ENCODE results near the gene LARP4.
"Not testable (repeated sequence)": the region's sequence is repeated elsewhere in the genome, so short reads cannot be mapped to it uniquely, and the experiment has no call there.

The LARP4 gene

DNA sequence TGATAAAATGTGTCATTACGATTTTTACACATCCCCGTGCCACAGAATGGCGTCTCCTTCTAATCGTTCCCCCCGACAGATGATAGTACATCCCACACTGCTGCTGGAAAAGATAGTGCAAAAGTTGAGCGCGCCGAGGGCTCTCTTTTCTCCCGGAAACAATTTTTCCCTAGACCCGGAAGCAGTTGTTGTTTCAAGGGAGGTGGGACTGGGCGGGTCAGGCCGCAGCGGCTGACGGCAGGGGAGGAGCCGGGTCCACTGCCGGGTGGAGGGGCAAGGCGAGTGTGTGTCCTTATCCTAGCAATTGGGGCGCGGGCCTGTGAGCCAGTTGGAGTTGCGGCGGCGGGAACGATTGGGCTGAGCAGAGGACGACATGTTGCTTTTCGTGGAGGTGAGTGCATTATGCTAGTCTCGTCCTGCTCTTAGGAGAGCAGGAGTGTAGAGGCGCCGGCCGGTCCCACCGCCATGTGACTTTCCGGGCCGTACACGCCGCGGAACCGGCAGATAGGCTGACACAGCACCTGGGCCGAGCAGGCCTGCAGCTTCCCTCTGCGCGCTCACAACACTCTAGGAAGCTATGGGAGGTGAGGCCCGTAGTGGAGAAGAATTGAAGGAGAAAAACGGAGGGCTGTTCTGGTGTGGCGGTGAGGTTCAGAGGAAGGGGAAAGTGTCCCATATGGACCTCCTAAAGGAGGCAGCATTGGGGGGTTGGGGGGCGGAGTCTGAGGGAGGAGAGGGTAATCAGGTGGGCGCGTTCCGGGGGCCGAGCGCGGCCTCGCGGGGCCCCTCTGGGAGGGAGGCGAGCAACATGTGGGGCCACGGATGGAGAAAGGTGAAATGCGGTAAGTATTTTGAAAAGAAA lies at the start of gene LARP4:
LARP4 (plus strand) TSS at position 248 of the 862 bp plus-strand sequence; CDS start at position 374, 126 bp downstream.
- DNase-seq = peak; percentile 98 to 99

DNA sequence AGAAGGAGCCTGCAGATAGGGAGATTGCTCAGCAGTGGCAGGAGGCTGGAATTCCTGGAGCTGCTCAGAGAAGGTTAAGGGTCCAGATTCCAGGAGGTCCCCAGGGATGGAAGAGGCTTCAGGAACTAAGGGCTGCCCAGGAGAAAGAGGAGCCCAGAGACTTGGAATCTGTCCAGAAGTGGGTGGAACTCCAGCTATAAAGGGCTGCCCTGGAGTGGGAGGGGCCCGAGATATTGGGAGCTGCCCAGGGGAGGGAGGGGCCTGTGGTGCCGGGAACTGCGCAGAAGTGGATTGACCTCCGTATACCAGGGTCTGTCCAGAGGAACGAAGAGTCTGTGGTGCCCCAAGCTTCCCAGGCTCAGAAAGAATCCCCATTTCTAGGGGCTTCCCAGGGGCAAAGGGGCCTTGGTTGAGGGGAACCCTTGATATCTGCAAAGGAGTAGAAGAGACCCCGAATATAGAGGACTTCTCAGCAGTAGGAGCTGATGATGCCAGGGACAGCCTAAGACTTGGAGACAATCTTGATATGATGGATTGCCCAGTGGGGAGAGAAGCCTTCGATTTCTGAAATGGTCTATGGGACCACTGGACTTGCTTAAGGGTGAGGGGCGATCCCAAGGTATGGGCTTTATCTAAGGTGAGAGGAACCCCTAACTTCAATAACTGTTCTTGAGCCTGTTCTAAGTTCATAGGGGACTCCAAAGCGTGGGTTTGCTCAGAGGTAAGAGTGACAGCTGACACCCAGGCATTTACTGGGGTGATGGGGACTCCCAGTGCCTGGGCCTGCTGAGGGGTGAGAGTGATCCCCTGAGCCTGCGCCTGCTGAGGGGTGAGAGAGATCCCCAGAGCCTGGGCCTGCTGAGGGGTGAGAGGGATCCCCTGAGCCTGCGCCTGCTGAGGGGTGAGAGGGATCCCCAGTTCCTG lies 49.3 kb upstream of the LARP4 start:
- no peak for DNase-seq

DNA sequence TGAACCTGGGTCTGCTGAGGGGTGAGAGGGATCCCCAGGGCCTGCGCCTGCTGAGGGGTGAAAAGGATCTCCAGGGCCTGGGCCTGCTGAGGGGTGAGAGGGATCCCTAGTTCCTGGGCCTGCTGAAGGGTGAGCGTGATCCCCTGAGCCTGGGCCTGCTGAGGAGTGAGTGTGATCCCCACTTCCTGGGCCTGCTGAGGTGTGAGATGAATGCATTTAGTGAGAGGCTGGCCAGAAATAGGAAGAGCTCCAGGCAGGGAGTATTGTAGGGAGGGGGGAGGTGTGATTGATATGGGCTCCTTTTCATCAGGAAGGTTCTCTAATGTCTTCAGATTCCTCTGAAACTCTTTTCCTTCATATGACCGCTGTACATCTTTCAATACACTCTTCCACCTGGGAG lies 47.3 kb upstream of the LARP4 start:
- no peak for DNase-seq

DNA sequence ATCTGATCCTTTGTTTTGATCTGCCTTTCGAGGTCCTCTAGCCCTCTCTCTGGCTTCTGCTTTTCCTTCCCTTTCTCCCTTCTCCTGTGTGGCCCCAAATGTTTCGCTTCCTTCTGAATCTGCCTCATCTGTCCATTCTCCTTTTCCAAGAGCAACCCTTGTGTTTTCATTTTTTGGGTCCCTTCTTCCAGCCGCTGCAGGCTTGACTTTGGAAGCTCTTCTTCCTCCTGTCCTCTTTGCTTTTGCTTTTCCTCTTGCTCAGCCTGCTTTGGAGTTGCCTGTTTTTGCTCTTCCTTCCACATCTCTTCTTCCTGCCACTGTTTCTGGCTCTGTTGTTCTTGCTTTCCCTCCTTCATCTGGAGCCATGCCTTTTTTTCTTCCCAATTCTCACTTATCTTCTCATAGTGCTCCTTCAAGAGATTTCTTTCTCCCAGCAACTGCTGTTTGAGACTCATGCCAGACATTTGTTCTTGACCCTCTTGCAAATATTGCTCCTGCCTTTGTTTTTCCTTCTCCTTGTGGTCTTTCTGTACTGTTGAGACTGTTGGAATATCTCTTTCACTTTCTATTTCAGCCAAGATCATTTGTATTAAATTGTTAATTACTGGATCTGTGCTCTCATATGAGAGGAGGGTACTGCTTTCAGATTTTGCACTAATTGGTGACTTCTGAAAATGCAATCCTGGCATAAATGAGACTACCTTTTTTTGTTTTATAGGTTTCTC lies 46.7 kb upstream of the LARP4 start:
- DNase-seq = no peak

DNA sequence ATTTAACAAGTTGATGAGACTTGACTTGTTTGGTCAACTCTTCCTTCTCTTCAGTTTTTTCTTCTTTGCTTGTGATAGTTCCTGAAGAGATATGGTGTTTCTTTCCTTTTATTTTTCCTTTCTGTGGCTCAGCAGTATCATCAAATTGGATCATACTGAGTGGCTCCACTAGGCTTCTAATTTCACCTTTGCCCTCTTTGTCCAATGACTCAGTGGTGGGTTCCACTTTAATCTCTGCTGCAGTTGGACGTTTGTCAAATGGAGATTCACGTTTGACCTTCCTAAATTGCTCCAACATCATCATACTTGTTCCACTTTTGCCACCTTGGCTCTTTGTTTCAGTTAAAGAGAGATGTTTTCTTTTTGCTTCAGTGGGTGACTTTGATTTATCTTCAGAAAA lies 45.8 kb upstream of the LARP4 start:
- no peak for DNase-seq

DNA sequence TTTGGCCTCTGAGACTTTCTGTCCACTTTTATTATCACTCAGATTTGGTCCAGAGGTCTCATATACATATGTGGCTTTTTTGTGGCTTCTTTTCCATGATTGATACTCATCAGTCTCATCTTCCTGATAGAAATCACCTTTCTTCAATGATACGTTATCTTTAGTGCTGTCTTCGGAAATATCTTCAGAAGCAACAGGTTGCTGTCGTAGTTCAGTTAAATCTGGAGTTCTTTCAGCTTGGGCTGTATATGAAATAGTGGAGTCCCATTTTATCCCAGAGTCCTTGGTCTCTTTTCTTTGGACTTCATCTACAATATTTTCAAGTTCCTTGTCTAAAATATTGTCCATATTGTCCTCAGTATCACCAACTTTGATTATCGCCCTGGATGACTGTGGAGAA lies 45.3 kb upstream of the LARP4 start:
- no peak for DNase-seq

DNA sequence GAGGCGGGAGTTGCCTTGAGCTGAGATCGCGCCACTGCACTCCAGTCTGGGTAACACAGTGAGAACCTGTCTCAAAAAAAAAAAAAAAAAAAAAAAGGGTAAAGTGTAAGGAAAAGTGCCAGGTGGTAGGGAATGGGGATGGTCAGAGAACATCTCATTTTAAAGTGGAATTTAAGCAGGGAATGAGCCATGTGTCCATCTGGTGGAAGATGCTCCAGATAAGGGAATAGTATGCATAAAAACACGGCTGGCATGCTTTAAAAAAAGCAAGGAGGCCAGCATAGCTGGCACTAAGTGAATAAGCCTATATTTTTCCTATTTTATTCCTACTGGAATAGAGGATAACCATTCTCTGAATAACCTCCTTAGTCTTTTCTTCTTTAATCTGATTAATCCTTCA lies 38.0 kb upstream of the LARP4 start:
- no peak for DNase-seq

DNA sequence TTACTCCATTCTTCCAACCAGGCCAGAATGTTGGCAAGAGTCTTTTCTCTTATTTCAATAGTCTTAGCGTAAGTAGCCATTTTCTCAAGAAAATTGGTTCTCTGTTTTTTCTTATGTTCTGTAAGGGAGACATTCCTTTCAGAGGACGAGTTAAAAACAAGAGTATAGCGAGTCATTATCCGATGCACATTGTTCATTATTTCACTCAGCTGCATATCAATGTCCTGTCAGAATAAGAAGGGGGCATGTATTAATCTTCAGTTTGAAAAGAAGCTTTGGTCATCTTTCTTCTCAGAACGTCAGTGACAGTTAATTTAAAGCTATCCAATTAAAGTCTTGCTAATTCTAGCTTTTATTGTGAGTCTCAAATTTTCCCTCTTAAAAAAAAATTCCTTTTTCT lies 37.5 kb upstream of the LARP4 start:
- no peak for DNase-seq

DNA sequence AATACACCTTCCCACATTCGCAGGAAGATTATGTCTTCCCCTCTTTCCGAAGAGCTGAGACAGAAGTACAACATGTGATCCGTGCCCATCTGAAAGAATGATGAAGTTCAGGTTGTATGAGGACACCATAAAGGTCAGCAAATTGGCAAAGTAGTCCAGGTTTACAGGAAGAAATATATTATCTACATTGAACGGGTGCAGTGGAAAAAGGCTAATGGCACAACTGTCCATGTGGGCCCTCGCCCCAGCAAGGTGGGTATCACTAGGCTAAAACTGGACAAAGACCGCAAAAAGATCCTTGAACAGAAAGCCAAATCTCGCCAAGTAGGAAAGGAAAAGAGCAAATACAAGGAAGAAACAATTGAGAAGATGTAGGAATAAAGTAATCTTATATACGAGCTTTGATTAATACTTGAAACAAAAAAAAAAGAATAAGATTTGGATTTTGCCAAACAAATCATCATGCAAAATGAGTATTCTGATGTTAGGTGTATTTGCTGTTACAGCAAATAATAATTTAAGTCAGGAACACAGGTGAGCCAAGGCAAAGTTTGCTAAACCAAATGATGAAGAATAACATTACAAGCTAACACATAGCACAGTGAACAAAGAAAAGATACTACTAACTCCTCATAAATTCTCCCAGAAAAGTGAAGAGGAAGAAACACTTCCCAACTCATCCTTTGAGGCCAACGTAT lies 34.8 kb upstream of the LARP4 start:
- no peak for DNase-seq

DNA sequence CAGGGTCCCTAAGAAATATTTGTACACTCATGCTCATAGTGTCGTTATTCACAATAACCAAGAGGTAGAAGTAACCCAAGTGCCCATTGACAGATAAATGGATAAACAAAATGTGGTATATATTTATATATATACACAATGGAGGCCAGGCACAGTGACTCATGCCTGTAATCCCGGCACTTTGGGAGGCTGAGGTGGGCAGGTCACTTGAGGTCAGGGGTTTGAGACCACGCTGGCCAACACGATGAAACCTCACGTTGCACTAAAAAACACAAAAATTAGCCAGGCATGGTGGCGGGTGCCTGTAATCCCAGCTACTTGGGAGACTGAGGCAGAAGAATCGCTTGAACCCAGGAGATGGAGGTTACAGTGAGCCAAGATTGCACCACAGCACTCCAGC lies 30.0 kb upstream of the LARP4 start:
- not testable (repeated sequence) for DNase-seq

DNA sequence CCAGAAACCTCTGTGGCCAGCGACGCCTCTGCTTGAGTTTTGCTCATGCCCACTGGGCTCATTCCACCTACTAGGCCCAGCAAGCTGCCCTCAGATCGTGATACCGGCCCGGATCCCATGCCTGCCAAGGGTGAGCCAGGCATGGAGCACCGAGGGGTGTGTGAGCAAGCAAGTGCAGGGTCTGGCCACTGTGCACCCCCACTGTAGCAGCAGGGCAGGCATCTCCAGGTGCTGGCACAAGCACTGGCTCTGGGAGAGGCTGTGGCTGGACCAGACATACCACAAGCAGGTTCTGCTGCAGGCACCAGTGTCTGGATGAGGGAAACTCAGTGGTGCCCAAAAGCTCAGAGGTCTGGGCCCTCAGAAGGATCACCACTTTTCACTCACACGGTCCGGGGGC lies 24.9 kb upstream of the LARP4 start:
- DNase-seq = no peak

DNA sequence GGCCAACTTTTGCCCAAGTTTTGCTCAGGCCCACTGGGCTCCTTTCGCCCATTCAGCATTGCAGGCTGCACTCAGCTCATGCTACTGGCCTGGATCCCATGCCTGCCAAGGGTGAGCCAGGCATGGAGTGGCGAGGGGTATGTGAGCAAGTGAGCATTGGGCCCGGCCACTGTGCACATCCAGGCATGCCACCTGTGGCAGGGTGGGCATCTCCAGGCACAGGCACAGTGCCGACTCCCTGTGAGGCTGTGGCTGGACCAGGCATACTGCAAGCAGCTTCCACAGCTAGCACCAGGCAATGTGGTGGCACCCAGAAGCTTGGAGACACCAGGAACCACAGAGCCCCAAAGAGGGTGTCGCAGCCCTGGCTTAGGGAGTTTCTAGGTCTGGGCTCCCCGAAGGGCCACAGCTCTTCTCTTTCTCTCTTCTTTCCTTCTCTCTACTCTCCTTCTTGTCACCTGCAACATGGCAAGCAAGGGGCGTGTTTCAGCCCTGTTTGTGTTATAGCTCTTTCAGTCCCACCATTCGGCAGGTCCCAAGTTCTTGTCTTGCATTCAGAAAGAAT lies 19.8 kb upstream of the LARP4 start:
- DNase-seq = no peak

DNA sequence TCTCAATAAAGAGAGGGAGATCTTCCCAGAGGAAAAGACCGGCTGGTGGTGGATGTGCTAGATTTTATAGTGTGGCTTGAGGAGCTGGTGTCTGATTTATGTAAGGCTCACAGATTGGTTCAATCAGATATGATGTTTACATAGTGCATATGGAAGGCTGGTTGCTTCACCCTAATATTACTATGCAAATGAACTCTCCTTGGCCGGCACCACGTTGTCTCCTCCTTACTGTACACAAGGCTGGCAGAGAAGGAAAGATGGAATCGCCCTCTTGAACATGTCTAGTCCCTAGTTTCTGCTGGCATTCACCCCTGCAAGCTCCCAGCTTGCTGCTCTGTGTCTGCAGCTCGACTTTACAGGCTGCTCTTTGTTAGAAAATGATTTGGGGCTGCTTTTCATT lies 13.2 kb upstream of the LARP4 start:
- no peak for DNase-seq

DNA sequence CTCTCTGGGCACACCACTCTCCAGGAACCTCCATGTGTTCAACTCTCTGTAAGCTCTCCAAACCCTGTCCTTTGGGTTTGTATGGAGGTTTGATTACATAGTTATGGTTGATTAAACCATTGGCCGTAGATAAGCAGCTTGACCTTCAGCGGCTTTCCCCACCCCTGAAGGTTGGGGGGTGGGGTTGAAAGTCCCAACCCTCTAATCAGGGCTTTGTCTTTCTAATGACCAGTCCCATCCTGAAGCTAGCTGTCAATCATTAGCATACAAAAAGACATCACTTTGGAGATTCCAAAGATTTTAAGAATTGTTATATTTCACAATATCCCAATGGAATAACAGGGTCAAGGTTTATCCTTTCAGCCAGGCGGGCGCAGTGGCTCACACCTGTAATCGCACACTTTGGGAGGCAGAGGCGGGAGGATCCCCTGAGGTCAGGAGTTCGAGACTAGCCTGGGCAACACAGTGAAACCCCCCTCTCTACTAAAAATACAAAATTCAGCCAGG lies 12.7 kb upstream of the LARP4 start:
- DNase-seq = no peak

DNA sequence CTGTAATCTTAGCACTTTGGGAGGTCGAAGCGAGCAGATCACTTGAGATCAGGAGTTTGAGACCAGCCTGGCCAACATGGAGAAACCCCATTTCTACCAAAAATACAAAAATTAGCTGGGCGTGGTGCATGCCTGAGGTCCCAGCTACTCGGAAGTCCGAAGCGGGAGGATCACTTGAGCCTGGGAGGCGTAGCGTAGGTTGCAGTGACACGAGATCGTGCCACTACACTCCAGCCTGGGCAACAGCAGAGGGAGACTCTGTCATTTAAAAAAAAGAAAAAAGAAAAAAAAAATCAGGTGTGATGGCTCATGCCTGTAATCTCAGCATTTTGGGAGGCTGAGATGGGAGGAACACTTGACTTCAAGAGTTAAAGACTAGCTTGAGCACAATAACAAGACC lies 11.9 kb upstream of the LARP4 start:
- DNase-seq = not testable (repeated sequence)

DNA sequence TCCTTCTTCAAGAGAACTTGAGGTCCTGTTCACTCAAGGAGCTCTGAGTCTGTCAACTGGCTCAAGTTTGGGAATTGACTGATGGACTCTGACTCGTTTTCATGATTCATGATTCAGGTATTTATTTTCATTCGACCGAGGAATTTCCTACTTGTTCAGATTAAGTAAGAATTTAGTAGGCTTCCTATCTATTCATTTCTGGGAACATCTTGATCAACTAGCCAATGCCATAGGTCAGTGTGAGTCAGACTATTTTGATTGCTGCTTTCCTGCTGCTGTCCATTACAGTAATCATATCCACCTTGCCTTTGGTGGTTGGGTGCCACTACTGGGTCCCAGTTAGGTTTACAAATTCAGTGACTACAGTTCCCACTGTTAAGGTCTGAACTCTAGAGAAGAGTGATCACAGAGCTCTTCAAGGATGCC lies 10.4 kb upstream of the LARP4 start:
- DNase-seq = no peak

DNA sequence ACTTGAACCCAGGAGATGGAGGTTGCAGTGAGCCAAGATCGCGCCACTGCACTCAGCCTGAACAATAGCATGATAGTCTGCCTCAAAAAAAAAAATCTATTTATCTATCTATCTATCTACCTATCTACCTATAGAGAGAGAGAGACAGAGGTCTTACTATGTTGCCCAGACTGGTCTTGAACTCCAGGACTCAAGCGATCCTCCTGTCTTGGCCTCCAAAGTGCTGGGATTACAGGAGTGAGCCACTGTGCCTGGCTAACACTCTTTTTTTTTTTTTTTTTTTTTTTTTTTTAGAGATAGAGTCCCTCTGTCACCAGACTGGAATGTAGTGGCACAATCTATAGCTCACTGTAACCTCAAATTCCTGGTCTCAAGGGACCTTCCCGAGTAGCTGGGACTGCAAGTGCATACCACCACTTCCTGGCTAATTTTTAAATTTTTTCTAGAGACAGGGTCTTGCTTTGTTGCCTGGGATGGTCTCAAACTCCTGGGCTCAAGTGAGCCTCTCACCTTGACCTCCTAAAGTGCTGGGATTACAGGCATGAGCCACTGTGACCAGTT lies 6.1 kb upstream of the LARP4 start:
- DNase-seq = no peak

DNA sequence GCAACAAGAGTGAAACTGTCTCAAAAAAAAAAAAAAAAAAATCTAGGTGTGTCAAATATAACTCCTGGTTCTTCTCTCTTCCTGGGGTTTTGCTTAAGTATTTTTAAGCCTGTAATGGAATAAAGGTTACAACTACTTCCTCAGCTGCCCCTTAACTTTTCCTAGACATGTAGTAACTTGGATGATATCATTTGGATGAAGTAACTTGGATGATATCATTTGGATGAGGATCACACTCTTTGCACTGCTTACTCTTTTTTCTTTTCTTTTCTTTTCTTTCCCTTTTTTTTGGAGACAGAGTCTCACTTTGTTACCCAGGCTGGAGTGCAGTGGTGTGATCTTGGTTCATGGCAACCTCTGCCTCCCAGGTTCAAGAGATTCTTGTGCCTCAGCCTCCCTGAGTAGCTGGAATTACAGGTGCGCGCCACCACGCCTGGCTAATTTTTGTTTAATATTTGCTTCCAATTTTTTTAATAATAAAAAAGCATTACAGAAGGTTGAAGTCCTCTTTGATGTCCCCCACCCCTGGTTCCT lies 3.5 kb upstream of the LARP4 start:
- no peak for DNase-seq

DNA sequence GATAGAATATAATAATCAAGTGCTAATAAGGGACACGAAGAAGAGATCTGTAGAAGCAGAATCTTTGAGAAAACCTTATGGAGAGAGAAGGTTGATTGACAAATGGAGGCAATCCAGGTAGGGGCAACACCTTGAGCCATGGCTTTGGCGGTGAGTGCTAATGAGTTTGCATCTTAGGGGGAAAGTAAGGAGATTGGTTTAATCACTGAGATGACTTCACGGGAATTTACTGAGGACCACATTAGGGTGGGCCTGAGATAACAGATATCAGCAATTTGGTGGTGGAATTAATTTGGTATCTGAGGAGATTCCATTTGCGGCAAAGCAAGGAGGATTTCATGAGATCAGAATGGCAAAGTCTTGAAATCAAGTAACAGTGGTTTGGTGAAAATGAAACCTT lies 1.8 kb upstream of the LARP4 start:
- DNase-seq = no peak

DNA sequence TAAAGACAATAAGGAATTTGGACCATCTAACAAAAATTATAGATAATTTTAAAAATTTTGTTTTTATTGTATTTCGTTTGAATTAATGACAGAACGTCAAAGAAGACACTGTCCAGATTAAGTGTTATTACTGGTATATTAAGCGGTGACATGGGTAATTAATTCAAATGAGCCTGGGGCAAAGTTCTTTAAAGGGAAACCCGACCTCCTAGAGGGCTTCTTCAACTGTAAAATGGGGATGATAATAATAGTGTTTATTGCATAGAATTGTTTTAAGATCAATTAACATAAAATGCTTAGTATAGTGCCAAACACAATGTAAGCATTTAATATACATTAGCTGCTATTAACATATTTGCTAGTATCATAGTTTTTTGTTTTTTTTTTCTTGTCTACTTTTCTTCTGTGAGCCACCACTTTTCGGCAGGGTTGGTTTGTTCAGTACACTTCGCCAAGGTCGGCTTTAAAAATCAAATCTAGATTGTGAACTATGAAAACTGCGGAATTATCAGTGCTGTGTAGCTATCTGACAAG lies 514 bp upstream of the LARP4 start:
- DNase-seq = peak; percentile 63 to 64

DNA sequence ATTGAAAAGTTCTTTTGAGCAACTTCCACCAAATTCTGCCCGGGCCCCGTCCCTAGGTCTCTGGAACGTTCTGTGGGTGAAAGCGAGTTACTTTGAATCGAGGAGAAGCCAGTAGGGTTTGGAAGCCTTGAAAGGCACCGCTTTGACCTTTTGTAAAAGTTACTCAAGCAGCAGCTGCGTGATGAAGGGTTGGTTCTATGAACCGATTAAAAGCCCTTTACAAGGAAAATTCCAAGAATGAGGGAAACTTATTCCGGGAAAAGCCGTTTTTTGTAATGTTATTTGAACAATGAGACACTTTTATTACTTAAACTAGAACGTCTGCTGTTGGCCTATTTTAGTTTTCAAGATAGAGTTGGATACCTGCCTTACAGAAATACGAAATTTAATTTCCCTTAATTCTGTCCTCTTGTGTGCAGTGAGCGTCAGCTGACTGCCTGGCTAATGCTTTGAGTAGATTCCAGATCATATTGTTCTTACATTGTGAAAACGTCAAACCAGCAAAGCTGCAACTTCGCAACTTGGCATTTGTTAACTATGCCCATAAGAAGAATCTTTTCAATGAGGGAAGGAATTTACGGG lies 906 bp downstream of the LARP4 start:
- no peak for DNase-seq

Measured in Kasumi-1 (cell line).